GM18526 (cell line): Measurements from ENCODE around the gene NDE1.

Experiments
- POLR2A ChIP-seq: IDR thresholded peaks from 3 replicates; pipeline ENCODE4 v1.6.1; 2011; ENCODE audit not compliant: insufficient read length; ENCODE audit errors: extremely low read depth

Gene NDE1

GRCh38 chr16:15704545-15704987 is 54.5 kb downstream of the NDE1 start:
- TF ChIP-seq POLR2A: no peak

DNA sequence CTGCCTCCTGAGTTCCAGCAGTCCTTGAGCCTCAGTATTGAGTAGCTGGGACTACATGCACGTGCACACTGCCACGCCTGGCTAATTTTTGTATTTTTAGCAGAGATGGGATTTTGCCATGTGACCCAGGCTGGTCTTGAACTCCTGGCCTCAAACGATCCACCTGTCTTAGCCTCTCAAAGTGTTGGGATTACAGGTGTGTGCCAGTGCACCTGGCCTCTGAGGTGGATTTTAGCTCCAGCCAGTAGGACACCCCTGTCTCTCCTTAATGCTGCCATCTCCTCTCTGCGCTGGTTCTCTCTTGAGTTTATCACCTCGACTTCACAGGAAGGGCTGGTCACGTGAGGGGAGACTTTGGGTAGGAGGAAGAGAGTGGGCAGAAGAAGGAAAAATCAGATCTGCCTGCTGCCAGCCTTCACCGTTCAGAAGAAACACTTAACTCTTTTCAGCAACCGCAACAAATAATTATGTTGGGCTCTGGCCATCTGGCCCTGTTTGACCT is 55.1 kb downstream of the NDE1 start:
- no peak for TF ChIP-seq POLR2A

DNA sequence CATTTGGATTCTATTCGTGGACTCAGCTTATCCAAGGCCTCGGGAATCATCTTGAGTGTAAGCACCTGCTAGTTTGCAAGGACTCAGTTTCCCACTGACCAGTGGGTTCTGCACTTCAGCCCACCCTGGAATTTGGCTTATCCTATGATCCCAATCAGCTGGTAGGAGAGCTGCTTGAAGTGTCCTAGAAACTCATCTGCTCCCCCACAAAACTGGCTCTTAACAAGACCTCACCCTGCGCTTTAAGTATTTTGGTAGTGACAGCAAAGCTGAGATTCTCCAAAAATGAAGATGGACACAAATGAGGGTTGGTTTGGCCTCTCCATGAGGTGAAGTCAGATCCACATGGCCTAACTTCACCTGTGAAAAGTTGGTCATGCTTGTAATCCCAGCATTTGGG is 57.3 kb downstream of the NDE1 start:
- TF ChIP-seq POLR2A: no peak

DNA sequence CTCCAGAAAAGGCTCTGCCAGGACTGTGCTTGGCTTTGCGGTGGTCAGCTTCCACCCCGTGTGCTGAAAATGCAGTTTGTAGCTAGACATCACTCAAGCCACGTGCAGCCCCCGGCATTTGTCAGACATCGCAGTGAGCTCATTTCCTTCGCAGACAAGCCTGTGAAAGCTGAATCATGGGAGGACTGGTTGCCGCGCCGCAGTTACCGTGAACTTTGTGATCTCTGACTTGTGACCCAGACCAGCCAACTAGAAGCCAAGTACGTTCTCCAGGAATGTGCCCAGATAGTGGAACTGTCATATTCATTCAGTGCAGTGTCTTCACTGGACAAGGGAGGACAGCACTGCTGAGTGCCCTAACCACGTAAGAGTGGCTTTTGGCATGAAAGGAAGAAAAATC is 58.1 kb downstream of the NDE1 start:
- no peak for TF ChIP-seq POLR2A

GRCh38 chr16:15708997-15709396 is 59.0 kb downstream of the NDE1 start:
- no peak for TF ChIP-seq POLR2A

DNA sequence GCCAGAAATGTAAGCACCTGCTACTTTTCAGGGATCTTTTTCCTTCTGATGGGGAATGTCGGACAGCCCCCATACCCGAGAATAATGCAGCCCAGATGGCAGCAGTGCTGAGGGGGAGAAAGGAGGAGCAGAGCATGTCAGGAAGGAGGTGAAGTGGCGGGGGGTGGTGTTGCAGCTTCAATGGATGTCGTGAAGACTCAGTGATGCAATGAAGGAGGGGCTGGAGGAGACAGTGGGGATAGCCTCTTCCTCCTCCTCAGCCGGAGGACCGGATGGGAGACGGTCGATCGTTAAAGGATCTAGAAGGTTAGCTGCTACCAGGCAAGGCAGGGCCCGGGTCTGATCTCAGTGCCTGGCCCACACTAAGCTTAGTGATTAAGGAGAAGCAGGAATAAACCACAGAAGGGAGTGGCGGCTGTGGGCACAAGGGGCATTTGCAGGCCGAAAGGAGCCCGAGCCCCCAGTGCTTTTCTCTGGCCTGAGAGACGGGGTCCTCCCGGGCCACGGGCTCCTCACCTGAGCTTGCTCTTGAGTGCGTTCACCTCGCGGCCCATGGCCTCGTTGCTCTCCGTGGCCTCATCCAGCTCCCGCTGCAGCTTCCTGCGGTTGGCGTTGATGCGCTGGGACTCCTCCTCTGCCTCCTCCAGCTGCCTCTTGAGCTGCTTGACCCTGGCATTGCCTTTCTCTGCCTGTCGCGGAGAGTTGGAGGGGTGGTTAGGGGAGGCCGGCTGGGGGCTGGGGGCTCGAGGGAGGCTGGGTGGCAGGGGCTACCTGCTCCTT is 64.5 kb downstream of the NDE1 start:
- no peak for TF ChIP-seq POLR2A

DNA sequence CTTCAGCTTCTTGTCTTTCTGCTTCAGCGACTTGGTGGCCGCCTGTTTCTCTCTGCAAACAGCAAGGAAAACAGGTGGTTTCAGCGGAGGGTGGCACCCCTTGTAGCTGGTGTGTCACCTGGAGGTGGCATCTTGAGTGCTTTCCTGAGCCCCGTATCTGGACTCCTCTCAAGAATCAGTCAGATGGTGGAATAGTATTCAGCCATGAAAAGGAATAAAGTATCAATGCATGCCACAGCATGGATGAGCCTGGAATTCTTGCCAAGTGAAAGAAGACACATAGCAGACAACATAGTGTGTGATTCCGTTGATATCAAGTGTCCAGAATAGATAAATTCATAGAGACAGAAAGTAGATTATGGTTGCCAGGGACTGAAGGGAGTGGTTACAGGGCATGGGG is 65.2 kb downstream of the NDE1 start:
- no peak for TF ChIP-seq POLR2A

GRCh38 chr16:15716694-15717447 is 66.8 kb downstream of the NDE1 start:
- TF ChIP-seq POLR2A: no peak

GRCh38 chr16:15721018-15721417 is 71.0 kb downstream of the NDE1 start:
- no peak for TF ChIP-seq POLR2A

GRCh38 chr16:15723808-15724207 is 73.8 kb downstream of the NDE1 start:
- TF ChIP-seq POLR2A: no peak

DNA sequence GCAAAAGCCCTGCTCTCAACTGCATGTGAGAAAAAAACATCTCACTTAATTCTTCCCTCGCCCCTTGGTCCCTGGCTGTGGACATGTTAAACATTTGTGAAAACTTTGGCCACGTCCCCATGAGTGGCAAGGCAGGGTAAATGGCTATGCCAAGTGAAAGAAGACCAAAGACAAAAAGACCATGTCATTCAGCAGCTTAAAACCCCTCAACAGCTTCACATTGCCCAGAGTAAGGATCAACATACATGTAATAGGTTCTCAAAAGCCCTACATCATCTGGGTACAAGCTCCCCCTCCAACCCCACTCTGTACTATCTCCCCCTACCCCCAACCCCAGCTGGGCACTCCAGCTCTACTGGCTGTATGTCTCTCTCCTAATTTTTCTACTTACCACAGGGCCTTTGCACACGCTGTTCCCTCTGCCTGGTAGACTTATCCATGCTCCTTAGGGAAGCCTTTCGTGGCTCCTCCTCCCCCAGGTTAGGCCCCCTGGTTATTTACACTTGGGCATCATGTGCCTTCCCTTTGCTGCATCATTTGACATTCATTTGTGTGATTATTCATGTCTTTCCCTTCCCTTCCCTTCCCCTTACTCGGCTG is 75.7 kb downstream of the NDE1 start:
- TF ChIP-seq POLR2A: no peak

DNA sequence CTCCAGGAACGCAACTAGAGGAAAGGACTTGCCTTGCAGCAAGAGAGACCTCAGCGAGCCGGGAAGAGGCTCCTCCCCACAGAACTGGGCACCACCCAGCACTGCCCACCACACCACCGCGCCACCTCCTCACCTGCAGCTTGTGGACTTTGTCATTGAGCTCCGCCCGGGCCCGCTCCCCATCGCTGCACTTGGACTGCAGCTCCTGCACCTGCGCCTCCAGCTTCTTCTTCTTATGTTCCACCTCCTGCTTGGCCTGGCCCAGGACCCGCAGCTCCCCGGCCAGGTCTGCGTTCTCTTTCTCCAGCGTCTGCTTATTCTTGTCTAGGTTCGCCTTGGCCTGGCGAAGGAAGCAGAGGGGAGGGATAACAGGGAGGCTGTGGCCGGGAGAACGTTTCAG is 76.7 kb downstream of the NDE1 start:
- no peak for TF ChIP-seq POLR2A

GRCh38 chr16:15729152-15729551 is 79.1 kb downstream of the NDE1 start:
- no peak for TF ChIP-seq POLR2A

DNA sequence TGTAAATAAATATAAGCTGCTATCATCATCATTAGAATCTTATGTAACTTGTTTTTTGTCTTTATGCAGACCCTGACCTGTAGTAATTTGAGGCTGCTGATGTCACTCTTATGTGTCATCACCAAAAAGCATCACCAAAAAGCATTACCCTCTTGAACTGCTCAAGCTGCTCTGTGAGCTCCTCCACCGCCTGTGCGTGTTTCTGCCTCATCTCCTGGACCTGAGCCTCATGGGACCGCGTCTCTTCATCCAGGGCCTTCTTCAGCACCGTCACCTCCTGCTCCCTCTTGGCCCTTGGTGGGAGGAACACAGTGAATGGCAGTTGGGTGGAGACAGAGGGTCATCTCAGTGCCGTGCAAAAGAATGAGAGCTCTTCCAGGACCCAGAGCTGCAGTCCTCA is 82.4 kb downstream of the NDE1 start:
- TF ChIP-seq POLR2A: no peak

DNA sequence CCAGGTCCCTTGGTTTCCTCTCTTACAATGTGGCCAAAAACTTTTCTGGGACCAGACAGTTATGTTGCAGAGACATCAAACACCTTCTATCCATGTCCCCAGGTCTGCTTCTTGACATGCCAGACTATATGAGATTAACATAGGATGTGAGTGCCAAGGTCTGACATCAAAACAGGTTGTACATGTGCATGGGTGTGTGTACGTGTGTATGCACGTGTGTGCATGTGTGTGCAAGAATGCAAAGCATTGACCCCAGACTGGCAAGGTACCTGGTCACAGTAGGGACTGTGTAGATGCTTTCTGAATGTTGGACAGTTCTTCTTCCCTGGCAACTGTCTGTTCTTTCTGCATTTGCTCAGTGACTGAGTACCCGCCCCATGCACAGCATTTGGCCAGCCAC is 85.6 kb downstream of the NDE1 start:
- TF ChIP-seq POLR2A: no peak

DNA sequence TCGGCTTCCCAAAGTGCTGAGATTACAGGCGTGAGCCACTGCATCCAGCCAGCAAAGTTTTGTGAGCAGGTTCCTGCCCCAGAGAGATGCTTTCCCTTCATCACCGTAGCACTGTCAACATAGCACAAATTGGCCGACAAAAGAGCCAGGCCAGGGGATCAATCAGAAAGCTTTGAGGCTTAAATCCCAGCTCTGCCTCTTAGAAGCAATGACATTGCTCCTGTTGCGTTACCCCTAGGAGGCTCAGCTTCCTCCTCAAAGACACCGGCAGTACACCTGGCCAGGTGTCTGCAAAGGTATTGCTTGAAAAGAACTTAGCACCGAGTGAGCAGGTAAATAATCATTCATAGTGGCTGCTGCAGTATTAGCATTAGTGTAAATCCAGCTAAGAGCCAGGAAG is 86.5 kb downstream of the NDE1 start:
- TF ChIP-seq POLR2A: no peak
